Putamen (tissue), 1 donor: Measurements from ENCODE around the gene HAUS7.
A peak's percentile ranks its signal among the peaks of the same experiment; 100 is the strongest.
"Not testable (repeated sequence)": the region's sequence is repeated elsewhere in the genome, so short reads cannot be mapped to it uniquely, and the experiment has no call there.

Experiments used
- DNase-seq: peaks from one replicate; pipeline ENCODE4 v3.0.0-alpha.2; 2016; ENCODE audit warnings: low spot score

Gene HAUS7

DNA sequence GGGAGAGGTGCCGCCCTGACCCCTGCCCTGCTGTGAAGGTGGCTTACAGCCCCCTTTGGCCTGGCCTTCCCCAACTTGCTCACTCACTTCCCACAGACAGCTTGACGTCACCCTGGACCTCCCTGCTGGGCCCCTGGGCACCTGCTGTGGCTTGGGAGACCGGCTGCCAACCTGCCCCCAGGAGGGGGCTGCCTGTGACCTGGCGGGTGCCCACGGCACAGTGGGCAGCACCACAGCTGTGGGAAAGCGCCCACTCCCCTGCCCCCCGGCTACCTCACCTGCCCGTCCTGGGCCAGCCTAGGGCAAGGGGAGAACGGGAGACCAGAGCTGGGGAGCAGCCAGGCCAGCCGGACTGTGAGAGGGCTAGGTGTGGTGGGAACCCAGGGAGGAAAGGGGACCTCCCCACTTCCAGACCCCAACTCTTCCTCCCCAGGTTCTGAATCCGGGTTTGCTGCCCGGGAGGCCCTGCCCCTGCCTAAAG, 61.5 kb downstream of the HAUS7 start:
- DNase-seq: no peak

DNA sequence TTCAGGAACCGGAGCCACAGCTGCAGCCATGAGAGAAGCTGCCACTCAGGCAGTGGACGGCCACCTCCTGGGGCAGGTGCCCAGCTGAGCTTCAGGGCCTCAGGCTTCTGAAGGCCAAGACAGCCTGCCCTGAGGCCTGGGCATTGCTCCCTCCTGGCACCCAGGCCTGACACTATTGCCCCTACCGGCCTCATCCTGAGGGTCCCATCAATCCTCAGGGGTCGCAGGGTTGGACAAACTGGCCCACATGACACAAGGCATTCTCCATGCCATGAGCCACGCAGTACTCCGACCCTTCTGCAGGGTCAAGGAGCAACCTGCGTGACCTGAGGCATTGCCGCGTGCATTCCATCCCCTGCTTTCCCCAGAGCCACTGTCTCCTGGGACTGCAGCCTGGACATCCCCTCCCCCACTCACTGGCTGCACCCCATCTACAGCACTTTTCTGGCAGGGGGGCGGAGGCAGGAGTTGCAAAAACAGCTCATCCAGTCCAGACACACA, 62.1 kb downstream of the HAUS7 start:
- no peak for DNase-seq

DNA sequence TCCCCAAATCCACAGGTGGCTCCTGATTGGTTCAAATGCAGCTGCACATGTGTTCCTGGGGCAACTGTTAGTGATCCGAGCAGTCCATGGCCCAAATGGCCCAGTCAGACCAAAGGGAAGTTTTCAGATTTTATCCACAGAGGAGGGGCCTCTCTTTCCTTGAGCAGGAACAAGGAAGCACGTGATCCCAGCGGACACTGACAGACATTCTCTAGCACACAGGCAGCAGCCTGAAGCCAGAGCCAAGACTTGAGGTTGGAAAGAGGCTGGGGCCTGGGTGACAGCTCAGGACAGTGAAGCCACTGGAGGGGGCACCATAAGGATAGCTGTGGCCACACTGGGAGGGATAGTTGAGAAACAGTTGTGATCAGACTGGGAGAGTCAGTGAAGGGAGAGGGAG, 62.6 kb downstream of the HAUS7 start:
- DNase-seq: no peak

DNA sequence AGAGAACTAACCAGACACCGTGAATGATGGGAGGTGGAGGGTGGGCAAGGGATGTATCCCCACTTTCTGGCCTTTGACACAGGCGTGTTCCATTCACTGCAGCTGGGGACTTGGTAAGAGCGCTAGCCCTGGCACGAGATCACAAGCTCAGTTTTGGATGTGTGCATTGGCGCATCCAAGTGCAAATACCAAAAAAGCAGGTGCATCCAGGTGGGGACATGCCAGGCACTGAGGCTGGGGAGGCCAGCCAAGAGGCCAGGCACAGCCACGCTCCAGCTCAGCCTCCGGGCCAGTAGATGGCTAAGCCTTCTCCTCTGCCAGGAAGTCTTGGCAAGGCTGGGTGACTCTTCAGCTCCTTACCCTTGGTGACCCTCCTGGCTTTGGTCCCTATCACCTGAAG, 63.5 kb downstream of the HAUS7 start:
- DNase-seq: no peak

DNA sequence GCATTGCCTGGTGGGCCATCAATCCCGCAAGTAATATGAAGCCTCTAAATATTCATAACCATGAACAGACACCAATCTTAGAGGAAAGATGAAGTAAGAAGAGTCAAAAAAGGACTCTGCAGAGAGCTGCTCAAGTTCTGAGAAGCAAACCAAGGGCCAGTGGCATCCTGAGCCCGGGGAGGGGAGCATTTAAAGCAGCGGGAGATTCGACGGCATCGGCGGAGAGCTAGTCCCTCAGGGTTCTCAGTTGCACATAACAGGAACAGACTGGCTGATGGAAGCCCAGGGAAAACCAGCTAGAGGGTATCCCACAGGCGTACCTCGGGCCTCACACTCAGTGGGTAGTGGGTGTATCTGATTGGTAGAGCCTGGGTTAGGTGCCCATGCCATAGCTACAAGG, 64.4 kb downstream of the HAUS7 start:
- DNase-seq: no peak

DNA sequence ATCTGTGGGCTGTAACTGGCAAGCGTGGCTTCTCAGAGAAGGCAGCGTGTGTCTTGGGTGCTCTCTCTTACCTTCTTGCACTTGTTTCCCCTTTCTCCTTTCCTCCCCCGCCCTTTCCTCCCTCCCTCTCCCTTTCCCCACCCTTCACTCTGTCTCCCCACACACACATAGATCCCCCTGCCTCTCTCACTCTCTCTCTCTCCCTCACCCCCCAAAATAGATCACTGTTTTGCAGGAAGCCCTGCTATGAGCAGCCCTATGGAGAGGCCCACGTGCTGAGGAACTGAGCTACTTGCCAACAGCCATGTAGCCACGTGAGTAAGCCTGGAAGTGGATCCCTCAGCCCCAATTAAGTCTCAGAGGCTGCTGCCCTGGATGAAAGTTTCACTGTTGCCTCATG, 65.0 kb downstream of the HAUS7 start:
- peak; percentile 21 for DNase-seq

DNA sequence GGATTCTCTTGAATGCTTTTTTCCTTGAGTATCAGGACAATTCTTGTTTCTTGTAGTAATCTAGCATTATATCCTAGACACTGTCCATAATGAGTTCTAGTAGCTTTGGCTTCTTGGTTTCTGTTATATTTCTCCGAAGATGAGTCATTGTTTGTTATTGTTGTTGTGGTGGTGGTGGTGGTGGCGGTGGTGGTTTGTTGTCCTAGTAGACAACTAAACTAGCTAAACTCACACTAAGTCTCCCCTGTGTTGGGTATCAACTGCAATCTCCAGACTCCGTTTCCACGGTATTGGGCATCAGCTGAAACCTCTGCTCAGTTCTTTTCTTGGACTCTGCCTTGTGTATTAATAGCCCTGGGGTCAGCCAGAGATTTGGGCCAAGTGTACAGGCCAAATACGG, 66.0 kb downstream of the HAUS7 start:
- DNase-seq: not testable (repeated sequence)

DNA sequence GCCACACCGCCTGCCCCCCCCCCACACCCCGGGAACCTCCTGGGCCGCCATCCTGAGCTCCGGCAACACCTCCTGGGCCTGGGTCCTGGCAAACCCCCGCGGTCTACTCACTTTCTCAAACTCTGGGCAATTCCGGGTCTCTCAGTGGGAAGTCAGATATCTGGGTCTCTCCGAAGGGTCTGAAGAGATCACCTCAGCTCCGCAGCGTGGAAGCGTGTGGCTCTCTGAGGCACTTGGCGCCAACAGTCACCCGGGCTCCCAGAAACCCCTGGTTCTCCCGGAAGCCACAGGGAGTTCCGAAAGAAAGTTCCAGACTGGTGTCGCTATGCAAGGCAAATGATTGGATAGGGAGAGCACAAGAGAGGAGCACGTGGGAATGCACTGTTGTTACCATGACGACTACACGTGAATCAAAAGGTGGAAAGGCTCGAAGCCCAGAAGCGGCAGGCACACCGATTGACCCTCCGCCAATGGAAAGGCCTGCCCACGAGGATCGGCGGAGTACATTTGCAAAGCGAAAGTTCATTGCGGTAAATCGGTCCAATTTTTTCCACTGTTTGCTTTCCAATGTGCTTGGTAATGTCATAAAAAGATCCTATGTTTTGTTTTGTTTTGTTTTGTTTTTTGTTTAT, 69.1 kb downstream of the HAUS7 start, which contains the start of gene PNMA6E:
TSS of gene PNMA6E (minus strand) at position 218 of the 632 bp plus-strand sequence. CDS start 2,501 bp downstream, outside the sequence.
- no peak for DNase-seq

DNA sequence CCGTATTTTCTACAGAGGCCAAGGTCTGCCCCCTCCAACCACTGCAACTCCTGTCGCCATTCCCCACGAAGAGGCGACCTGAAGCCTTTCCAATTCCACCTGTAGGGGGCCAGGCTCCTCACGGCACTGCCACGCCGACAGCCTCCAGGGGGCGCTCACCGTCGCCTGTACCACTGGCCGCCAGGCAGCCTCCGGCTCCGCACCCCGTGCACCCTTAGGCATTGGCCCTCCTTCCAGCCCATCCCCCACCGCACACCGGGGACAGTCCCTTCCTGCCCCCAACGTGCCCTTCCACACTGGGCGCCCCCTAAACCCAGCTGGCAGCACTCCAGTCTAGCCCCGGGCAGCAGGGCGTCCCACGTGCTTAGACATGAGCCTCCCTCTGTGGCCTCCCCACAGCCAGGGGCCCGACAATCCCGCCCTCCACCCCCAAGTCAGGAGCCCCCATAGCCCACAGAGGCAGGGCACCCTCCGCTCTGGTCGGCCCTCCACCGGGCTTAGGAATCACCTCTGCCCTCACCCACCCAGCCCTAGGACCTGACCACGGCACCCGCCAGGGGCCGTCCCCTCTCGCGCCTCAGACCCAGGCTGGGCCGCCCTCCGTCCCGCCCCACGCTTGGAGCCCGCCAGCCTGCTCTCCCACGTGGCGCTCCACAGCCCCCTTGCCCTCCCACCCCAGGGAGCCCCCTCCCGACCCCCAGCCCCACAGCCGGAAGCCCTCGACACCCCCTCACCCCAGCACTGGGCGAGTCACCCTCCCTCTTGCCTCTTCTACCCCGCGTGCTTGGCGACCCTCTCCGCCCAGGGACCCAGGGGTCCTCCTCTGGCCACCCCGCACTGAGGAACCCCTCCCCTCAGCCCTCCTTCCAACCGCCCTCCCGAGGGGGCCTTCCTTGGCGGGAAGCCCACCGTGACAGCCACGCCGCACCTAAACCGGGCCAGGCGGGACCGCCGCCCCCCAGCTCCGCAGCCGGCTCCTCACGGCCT, 69.9 kb downstream of the HAUS7 start:
- DNase-seq: no peak

DNA sequence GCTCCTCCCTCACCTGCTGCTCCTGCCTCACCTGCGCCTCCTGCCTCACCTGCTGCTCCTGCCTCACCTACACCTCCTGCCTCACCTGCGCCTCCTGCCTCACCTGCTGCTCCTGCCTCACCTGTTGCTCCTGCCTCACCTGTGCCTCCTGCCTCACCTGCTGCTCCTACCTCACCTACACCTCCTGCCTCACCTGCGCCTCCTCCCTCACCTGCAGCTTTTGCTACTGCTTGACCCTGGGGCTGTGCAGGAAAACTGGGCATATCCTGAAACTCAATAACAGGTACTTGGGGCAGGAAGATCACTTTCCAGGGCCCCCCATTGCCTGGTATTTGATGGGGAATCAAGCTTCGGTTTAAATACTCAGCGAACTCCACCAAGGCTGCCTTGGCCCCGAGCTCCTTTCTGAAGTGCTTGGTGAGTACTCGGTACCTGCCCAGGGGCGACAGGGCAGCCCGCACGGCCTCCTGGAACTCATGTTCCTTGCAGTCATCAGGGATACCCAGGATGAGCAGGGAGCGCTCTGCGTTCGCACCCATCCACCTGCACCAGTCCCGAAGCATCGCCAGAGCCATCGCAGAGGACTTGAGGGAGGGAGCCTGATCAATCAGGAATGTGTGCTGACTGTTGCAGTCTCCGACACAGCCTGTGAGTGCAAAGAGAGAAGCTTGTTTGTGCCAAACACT, 72.0 kb downstream of the HAUS7 start:
- DNase-seq: no peak
